ENCODE results near the gene FOXP1. TPM values are rescaled to one million over a fixed set of nuclear protein-coding genes. Genes with fewer than 3 reads are reported as not detected.

Gene FOXP1
- total and polyA plus RNA-seq, 12 donors, result 7.6 to 42.7 (median 24.3) TPM

DNA sequence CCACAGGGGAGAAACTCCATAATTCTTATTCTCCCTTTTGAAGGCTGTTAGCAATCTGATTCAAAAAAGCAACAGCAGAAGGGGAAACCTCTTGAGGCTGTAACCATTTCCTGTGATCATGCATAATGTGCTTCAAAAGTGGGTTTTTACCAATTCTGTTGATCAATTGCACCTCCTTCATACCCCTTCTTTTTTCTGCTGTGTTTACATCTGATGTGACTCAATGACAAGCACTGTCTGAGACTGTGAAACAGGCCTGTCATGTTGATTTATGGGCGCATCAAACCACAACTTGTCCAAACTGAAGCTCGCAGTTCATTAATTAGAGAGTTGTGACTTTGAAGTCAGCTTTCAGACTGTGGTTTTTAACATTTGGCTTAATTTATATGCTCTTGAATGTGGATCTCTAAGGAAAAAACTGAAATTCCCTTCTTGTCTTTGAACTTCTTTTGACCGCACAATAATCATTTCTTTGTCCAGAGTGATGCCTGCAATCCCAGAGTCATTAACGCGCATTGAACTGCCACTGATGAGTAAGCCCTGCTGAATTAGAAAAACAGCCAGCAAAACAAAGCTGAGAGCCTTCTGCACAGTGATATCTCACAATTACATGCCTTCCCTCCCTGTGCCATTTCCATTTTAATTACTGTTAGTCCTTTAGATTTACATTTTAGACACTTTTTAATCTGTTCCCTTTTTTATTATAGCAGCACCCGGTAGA is 532.8 kb downstream of the FOXP1 start:
- no peak for DNase-seq
- intact Hi-C loops (cut with DNase I), result no loop called here
- H3K4me3 ChIP-seq, result no peak overlapping the region
- no peaks in the 10 kb centered on the region for H3K9me3 ChIP-seq (replicated peaks in 1 of 3)
- no peaks in the 10 kb centered on the region for H3K27me3 ChIP-seq
- no peak overlapping the region for H3K27ac ChIP-seq
- TF ChIP-seq, protein P1, sequence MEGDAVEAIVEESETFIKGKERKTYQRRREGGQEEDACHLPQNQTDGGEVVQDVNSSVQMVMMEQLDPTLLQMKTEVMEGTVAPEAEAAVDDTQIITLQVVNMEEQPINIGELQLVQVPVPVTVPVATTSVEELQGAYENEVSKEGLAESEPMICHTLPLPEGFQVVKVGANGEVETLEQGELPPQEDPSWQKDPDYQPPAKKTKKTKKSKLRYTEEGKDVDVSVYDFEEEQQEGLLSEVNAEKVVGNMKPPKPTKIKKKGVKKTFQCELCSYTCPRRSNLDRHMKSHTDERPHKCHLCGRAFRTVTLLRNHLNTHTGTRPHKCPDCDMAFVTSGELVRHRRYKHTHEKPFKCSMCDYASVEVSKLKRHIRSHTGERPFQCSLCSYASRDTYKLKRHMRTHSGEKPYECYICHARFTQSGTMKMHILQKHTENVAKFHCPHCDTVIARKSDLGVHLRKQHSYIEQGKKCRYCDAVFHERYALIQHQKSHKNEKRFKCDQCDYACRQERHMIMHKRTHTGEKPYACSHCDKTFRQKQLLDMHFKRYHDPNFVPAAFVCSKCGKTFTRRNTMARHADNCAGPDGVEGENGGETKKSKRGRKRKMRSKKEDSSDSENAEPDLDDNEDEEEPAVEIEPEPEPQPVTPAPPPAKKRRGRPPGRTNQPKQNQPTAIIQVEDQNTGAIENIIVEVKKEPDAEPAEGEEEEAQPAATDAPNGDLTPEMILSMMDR (IDR thresholded peaks at IDR 0.05), result no peak
- no peak for TF ChIP-seq POLR2A (IDR thresholded peaks at IDR 0.05)
- WGBS, 4 donors, result 76 to 95% (median 84%) methylated on average over 6 of the region's 6 CpGs
- no peaks in the 10 kb centered on the region for H3K36me3 ChIP-seq (replicated peaks in 1 of 2)
- peaks cover 5 to 13% of the 10 kb centered on the region in 2 donors for H3K4me1 ChIP-seq (replicated peaks in 1 of 2)

DNA sequence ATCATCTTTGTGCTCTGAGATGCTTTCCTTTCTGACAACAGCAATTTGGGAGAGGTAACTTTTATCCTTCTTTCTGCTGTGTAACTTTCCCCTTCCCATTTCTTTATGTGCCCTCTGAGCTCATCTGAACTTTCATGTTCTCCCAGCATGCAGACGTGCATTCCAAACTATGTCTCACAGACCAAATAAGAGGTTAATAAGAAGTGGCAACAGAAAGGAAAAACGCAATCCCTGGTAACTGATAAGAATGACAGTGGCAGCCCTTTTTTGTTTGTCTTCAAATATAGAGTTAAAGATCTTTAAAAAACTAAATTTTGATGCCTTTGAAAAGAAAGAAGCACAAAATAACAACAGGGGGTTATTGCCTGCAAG is 533.4 kb downstream of the FOXP1 start:
- intact Hi-C loops (cut with DNase I), result no loop called here
- WGBS, 4 donors, result 72 to 84% (median 81%) methylated on average over 2 of the region's 2 CpGs
- no peak overlapping the region for H3K27ac ChIP-seq
- no peaks in the 10 kb centered on the region for H3K9me3 ChIP-seq (replicated peaks in 1 of 3)
- H3K36me3 ChIP-seq (replicated peaks in 1 of 2), result no peaks in the 10 kb centered on the region
- no peak for TF ChIP-seq POLR2A (IDR thresholded peaks at IDR 0.05)
- TF ChIP-seq, protein P1 (IDR thresholded peaks at IDR 0.05), result no peak
- DNase-seq, result no peak
- peaks cover 5 to 13% of the 10 kb centered on the region in 2 donors for H3K4me1 ChIP-seq (replicated peaks in 1 of 2)
- H3K27me3 ChIP-seq, result no peaks in the 10 kb centered on the region
- no peak overlapping the region for H3K4me3 ChIP-seq

DNA sequence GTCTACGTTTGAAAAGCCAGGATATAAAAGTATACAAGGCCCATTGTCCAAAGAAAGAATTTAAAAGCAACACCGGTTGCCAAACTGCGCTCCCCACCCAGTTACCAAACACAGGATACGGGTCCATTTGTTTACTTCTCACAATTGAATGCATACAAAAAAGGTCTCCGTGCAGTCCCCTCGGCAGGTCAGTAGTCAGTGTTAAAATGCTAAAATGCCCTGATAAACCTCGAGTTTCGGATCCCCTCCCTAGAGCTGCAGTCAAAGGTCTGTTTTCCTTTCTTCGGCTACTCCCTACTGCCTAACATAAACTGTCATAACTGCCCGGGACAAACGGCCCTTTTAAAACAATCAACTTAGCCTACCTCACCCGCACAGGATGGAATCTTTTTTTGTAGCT is 534.6 kb downstream of the FOXP1 start:
- Histone ChIP-seq H3K4me1 (replicated peaks in 1 of 2) (peaks cover 5 to 13% of the 10 kb centered on the region in 2 donors), H3K4me3 (no peak overlapping the region), H3K36me3 (replicated peaks in 1 of 2) (peaks cover 0 to 2% of the 10 kb centered on the region in 2 donors), H3K9me3 (replicated peaks in 1 of 3) (no peaks in the 10 kb centered on the region), H3K27me3 (no peaks in the 10 kb centered on the region), H3K27ac (peak overlapping the region in 1 of 5 donors; percentile 43)
- no peak for TF ChIP-seq POLR2A (IDR thresholded peaks at IDR 0.05)
- TF ChIP-seq, protein P1 (IDR thresholded peaks at IDR 0.05), result no peak
- no peak for DNase-seq
- intact Hi-C loops (cut with DNase I), result no loop called here
- WGBS, 4 donors, result 77 to 89% (median 84%) methylated on average over 12 of the region's 12 CpGs

DNA sequence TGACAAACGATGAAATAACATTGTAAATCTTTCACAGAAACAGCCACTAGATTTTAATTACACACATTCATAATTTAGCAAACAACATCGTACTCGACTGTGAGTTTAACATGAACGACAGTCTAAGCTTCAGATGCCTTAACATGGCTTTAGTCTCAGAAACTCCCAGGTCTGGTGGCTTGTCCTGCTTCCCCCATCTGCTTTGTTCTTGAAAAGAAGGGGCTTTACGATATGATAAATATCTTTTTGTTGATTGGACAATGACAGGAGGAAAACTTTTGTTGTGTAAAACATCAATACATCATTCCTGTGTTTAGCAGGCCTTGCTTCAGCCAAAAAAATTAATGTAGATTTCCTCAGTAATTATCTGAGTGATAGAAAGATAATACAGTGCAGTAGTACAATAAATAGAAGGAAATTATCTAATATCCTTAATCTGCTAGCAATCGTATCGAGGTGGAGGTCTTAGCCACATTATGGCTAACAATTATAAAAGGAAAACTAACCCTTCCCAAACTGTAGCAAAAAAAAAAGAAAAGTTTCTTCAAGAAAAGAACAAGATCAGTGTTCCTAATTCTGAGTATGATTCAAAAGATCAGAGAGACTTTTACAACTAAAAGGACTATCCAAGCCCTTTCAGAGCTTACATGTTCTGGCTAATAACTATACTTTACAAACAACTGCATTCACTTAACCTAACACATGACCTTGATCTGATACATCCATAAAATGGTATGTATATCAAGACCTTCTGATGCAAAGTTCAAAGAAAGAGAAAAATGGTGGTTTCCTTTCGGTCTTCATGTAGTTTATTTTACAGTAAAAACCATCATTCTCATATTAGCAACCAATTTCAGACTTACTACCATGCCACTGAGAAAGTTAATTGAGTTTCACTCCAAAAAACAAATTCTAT is 535.7 kb downstream of the FOXP1 start:
- peaks cover 0 to 2% of the 10 kb centered on the region in 2 donors for H3K36me3 ChIP-seq (replicated peaks in 1 of 2)
- H3K4me3 ChIP-seq, result no peak overlapping the region
- no peaks in the 10 kb centered on the region for H3K9me3 ChIP-seq (replicated peaks in 1 of 3)
- intact Hi-C loops (cut with DNase I), result no loop called here
- peaks cover 5 to 13% of the 10 kb centered on the region in 2 donors for H3K4me1 ChIP-seq (replicated peaks in 1 of 2)
- H3K27me3 ChIP-seq, result no peaks in the 10 kb centered on the region
- DNase-seq, result no peak
- no peak for TF ChIP-seq POLR2A (IDR thresholded peaks at IDR 0.05)
- TF ChIP-seq, protein P1 (IDR thresholded peaks at IDR 0.05), result no peak
- H3K27ac ChIP-seq, result no peak overlapping the region
- 84 to 94% (median 89%) methylated on average over 8 of the region's 8 CpGs for WGBS, 4 donors

All from adrenal gland (tissue), 12 donors.